NOMO-1 treated with DMSO at 0.1 percent for 48 hours (cell line): ENCODE data around the gene APOL2.
"Not testable (repeated sequence)": the region's sequence is repeated elsewhere in the genome, so short reads cannot be mapped to it uniquely, and the experiment has no call there.

ENCODE experiments used
- DNase-seq: peaks from one replicate; lab custom pipeline; 2025; ENCODE audit not compliant: unreplicated experiment; lab: John Stamatoyannopoulos, UW

The APOL2 gene

DNA sequence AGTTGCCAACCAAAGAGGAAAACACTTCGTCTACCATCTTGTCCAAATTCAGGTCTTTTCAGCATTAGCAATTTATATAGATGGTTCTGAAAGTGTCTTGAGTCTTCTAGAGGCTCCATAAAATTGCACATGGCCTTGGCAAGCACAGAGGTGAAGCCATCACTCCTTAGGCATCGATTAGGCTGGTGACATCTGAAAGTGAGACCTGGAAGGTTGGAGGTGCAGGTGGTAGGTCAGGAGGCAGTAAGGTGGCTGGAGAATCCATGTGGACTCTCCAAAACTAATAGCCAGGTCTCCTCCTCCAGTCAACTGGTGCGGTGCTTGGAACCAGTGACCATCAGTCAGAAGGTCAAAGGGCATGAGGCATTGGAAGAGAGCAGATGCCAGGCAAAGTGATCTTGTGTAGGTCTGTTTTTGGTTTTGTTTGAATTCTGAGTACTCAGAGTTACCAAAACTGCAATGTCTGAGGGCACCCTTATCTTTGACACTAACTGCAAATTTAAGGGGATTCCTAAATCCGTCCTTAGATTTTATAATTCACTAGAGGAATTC lies 6.6 kb upstream of the APOL2 start:
- DNase-seq = no peak

DNA sequence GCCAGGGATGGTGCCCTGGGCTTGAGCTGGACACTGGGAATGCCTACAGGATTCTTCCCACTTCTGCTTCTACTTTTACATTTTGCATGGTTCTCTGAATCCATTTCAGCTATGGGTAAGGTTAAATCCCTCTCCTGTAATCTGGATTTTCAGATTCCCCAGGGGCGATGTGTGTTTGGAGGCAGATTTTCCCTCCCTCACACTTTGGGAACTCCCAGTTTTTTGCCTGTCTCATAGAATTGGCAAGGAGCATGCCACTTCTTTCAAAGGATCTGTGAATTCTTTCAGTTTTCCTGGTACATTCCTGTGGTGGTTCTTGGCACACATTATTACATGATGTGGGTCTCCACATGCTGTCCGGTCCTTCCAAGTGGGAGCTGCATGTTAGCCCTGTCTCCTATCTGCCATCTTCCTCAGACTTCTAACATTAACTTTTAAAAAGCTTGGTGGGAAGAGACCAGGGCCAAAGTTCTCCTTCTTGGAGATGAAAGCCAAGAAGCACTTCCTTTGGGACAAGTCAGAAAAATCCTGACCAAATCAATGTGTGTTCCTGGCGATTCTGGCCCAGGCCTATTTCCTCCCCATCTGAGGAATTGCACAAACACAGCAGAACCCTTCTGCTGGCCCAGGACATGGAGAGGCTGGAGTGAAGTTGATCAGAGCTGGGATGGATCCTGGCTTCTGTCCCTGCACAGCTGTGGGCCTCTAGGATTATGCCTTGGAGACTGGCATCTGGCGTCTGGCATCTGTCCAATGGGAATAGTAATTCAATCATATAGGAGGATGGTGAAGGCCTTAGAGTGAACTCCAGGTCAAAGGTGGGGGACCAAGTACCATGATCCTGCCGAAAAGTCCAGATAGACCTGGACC lies 5.4 kb upstream of the APOL2 start:
- no peak for DNase-seq

DNA sequence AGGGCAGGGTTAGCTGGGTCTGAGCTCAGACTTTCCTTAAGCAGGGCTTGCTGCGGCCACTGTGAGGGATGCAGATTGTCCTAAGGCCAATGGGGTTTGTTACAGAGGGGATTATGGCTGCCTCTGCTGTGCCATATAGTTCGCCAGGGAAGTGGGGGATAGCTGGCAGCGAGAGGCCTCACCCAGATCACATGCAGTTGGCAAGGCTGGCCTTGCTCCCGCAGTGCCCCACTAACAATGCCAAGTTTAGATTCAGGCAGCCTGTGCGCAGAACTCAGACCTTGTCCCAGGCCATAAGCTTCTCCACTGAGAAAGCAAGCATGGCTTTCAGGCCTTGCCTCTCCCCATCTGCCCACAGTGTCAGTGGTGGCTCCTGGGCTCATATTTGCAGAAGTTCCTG lies 4.7 kb upstream of the APOL2 start:
- no peak for DNase-seq

DNA sequence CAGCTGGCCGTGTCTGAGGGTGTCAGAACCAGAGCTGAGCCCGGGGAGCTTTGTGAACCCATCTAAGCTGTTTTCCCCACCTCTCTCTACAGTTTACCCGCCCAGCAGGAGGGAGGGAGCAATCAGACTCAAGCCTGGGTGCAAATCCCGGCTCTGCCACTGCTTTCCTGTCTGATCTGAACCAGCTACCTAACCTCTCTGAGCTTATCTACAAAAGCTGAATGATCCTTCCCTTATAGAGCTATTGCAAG lies 252 bp downstream of the APOL2 start:
- DNase-seq = no peak

DNA sequence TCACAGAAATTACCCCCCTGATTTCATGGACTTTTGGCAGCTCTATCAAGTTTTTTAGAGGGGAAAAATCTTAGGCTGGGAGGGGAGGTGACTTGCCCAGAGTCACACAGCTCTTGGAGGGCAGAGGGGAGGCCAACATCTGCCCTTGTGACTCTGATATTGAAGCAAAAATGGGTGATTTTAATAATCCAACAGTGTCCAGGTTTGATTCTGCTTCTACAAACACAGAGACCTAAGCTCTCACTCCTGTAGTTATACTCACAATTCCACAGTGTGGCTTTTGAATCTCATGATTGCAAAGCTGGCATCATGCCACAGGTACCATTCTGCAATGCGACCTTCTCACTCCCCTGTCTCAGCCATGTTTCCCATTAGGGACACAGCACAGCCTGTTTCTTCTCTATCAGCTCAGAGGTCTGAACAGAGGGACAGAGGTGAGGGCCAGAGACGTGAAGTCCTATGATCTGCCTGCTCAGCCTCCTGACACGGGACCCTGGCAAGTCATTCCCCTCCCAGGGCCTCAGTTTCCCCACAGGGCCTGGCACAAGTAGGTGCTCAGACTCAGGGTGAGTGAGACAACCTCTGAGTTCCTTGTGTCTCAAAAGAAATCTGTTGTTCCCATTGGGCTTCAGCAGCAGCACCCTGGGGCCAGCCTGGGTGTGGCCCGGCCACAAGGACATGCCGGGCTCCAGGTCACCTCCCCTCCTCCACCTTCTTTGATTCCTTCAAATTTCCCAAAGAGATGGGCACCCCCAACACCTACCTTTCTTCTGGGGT lies 766 bp downstream of the APOL2 start:
- DNase-seq = no peak

DNA sequence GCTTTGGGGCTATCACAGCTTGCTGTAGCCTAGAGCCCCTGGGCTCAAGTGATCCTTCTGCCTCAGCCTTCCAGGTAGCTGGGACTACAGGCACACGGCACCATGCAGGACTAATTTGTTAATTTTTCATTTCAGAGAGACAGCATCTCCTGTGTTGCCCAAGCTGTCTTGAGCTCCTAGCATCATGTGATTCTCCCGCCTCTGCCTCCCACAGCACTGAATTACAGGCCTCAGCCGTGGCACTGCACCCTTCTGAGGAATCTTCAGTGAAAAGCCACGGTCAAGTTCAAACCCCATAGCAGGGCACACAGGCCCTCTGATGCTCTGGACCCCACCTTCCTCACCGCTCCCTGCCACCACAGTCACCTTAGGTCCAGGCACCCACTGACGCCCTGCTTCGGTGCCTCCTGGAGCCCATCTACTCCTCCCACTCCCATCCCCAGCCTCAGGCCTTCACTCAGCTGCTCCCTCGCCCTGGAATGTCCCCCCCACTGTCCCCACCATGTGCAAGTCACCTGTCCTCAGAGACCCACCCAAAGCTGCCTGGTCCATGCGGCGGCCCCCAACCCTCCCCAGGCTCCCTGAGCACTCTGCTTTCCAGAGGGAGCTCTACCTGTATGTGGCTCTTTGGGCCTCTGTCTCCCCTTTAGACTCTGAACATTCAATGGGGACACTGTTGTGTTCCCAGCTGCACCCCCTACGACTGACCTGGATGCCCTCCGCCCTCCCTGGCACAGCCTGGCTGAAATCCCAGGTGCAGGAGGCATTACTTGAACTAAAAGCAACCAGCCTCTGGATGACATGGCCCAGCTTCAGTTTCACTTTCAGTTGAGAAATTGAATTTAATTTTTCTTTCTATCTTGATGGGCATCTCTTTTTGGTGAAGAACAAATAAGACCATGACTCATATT lies 1.6 kb downstream of the APOL2 start:
- peak; percentile 4 for DNase-seq

DNA sequence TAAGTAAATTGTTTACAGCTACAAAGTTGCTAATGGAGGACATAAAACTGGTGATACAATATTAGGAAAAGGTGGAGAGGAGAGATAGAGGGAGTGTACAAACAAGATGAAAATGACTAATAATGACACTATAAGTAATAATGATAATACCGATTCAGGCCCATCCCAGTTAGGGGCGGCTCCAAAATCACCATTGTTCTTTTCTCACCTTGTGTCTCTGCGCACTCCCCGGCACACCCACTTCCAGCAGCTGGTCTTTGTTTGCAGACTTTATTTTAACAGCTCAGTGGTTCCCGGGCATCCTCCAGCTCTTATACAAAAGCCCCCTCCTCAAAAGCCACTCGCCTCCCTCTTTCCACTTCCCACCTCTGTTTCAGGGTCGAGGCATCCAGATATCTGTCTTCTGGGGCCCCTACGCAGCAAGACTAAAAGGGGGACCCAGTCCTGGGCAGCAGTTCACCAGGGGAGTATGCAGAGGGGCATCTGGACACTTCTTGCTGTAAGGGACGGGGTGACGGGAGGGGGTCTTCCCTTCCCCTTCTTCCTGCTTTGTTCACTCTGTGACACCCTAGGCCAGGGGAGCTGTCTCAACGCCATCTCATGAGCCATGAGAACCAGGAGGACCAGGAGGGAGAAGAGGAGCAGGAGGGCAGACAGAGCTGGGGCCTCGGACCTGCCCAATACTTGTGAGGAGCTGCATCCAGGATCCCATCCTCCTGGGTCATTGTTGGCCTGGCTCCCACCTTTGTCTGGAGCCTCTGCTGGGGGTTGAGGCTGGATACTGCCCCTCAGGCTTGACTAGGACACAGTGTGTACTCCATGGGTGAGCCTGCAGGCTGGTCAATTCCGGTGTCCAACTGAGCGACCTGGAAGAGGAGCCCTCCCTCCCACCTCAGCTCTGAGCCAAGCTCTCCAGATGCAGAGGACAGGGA lies 2.7 kb downstream of the APOL2 start:
- DNase-seq = no peak

DNA sequence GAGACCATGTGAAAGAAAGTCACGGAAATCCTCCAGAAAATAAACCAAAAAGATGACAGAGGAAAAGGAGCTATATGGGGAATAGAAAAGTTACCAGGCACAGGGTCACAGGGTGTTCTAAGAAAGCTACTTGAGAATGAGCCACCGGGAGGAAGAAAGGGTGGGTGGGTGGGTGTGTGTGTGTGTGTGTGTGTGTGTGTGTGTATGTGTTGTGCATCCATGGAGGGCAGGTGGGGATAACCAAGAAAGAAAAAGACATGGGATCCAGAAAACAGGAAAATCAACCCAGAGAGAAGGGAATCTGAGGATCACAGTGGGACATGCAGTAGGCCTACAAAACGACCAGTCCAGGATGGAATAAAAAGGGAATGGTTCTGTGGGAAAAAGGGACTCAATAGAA lies 3.7 kb downstream of the APOL2 start:
- no peak for DNase-seq

DNA sequence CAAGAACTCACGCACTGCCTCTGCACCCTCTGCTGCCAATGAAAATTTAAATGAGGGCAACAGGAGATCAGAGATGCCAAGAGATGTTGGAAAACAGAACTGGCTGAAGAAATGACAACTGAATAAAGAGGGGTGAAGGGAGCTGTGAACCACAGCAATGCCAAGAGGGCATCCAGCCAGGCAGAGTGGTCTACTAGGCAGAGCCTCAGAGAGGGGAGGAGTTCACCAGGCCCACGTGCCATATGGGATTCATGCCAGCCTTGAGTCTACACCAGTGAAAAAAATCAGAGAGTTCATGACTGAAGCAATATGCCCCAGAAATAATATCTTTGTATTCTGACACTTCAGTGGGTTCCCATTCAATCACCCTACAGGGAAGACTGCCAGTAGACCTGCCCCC lies 4.4 kb downstream of the APOL2 start:
- DNase-seq = no peak

DNA sequence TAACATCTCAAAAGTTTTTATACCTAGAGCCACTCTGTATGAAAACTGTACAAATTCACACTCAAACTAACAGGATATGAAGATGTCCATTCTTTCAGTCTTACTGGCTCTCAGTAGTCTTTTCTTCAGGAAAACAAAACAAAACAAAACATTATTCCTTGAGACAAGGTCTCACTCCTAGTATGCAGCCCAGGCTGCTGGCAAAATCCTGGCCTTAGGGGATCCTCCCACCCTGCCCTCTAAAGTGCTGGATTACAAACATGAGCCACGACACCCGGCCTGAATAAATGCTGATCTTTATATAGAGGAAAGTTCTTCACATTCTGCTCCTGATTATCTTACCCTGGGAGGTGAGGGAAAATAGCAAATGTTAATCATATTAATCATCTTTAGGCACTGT lies 5.1 kb downstream of the APOL2 start:
- DNase-seq = no peak

DNA sequence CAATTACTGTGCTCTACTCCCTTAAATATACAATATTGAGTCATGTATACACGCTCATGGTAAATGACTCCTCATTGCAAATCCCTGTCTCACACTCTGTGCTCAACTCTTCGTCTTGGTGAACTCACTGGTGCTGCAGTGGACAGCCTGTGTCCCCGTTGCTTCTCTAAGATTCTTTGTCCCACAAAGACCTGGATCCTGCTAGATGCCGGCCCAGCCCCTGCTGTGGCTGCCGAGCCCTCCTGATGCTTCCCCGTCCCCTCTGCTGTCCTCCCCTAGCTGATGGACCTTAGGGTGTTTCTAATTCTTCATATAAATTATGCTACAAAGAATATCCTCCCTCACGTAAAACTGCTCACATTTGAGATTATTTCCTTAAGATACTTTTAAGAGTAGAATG lies 5.5 kb downstream of the APOL2 start:
- DNase-seq = no peak

DNA sequence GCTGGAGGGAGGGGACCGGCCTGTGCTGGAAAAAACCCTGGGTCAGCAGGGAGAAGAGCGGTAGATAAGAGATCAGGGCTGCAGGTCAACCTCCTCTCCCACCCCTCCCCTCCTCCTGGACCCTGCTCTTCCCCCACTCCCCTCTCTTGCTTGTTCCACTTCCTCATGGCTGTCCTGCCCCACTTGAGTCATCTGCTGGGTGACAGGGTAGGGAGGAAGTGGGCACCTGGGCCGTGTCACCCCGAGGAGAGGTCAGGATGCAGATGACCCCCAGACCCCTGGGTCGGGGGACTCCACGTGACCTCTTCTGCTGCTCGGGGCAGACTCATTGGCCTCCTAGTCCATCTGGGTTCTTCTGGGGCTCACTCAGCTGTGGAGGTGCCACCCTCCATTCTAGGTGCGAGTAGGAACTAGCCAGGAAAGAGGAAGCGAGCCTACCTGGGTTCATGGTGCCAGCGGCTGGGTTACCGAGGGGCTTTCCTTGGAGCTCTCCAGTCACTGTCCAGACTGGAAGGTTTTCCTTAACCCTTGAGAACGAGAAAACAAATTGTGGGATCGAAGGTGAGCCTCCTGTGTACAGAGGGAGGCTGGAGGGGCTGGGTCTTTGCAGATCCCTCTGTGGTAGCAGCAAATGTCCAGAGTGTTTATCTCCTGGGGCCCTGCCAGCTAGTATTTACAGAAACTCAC lies 6.5 kb downstream of the APOL2 start:
- DNase-seq = peak; percentile 36

DNA sequence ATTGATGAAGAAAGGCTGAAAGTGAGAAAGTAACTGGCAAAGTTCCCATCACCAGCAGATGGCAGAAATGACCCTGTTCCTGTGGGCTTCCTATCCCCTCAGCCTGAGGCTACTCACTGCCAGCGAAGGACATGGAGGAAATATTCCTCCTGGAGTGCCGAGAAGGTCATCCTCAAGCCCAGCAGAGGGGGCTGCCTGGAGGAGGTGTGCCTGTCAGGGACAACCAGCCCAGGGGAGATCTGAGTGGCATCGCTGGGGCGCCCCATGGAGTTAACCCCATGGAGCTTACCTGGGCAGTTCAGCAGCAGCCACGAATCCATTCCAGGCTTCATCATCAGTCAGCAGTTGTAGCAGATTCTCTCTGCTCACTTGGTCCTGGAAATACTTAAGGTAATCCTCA lies 8.3 kb downstream of the APOL2 start:
- not testable (repeated sequence) for DNase-seq

DNA sequence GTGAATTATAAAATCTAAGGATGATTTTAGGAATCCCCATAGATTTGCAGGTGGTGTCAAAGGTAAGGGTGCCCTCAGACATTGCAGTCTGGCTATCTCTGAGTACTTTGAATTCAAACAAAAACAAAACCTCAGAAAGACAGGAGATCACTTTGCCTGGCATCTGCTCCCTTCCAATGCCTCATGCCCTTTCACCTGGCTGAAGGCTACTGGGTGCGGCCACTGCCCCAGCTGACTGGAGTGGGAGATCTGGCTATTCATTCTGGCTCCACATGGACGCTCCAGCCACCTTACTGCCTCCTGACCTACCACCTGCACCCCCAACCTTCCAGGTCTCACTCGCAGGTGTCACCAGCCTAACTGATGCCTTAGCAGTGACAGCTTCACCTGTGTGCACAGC lies 9.7 kb downstream of the APOL2 start:
- DNase-seq = not testable (repeated sequence)

DNA sequence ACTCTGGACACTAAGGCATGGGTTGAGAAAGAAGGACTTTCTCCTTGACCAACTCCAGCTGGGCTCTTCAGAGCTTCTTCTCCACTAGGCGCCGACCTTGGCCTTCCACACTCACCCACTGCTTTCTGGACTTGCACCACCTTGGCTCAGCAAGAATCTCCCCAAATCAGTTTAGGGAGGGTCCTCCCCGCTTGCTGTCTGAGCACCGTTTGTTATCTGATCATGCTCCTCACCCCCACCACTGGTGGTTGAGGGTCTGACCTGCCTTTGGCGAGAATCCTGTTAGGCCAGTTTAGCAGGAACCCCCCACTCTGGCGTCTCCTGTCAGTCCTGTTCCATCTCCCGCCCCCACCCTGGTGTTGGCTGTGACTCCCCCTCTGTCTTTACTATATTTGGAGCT lies 10.4 kb downstream of the APOL2 start:
- no peak for DNase-seq

DNA sequence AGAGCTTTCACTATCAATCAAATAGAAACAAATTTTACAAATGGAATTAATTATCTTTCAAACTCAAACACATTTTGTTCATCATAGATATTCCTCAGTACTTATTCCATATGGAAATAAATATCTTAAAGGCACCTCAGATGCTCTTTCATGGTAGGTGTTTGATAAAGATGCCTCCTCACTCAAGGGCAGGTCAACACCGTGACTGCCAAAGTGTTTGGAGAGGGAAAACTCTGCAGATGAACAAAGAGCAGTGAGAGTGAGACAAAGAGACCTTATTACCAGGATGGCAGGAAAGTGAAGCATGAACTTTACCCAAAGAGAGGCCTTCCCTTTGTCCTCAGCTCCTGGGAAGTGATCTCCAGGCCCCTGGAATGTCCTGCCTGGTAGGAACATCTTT lies 11.0 kb downstream of the APOL2 start:
- DNase-seq = not testable (repeated sequence)

DNA sequence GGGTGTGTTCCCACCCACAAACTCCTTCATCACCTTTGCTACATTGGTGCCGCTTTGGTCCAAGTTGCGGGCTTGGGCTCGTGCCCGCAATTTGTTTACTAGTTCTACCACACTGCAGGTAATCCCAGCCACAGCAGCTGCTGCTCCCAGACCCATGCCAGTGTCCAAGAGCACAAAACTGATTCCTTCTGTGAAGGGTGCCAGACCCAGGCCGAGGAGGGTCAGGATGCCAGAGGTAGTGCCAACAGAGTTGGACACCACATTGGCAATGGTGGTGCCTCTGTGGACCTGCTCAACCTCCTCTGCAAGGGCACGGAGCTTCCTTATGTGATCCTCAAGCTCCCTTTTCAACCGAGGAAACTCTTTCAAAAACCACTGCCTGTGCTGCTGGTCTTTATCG lies 11.5 kb downstream of the APOL2 start:
- no peak for DNase-seq

DNA sequence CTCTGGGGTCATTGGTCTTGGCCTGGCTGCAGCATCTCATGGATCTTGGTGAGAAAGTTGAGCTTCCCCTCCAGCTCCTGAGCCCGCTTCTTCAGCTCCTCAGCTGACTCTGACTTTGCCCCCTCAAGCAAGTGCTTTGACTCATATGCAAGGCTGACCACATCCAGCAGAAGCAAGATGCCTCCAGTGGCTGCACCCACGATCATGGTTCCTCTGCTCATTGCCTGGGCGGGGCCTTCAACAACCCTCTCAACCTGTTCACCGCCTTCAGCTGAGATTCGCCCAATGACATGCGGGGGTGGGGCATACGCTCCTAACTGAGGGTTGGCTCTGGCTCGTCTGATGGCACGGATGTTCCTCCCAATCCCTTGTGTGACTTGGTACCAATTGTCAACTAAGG lies 11.9 kb downstream of the APOL2 start:
- no peak for DNase-seq

DNA sequence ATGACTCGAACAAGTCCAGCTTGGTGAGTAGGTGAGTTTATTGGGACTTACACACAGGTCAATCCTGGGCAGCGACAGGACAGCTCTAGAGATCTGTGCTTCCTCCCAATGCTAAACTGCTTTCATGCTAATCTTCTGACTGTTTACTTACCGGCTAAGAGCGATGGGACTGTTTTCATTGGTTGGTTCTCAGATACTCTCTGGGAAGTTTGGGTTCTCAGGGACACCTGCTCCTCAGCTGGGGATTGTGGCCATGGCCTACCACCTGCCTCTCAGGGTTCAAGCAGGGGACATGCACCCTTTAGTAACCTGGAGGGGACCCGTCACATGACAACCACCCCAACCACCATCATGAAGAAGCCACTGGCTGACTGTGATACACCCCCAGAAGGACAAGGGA lies 13.1 kb downstream of the APOL2 start:
- DNase-seq = no peak
